ENCODE data around the gene FAT4.

DNA sequence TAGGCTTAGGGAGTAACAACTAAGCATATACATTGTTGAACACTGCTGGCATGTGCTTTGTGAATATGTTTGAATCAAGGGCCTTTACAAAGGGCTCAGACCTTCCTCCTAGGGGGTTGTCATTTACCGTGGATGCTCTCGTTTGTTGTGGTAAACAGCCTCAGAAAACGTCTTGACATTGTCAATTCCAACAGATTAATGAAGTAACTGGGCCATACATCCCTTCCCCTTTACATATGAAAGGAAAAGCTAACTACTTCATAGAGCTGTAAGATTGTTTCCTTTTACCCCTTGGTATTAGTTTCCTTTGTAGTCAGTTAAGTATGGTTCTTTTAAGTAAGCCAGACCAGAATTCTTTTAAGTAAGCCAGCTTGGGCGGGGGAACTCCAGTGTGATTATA is 42.9 kb downstream of the FAT4 start:
- TF ChIP-seq, protein P1, sequence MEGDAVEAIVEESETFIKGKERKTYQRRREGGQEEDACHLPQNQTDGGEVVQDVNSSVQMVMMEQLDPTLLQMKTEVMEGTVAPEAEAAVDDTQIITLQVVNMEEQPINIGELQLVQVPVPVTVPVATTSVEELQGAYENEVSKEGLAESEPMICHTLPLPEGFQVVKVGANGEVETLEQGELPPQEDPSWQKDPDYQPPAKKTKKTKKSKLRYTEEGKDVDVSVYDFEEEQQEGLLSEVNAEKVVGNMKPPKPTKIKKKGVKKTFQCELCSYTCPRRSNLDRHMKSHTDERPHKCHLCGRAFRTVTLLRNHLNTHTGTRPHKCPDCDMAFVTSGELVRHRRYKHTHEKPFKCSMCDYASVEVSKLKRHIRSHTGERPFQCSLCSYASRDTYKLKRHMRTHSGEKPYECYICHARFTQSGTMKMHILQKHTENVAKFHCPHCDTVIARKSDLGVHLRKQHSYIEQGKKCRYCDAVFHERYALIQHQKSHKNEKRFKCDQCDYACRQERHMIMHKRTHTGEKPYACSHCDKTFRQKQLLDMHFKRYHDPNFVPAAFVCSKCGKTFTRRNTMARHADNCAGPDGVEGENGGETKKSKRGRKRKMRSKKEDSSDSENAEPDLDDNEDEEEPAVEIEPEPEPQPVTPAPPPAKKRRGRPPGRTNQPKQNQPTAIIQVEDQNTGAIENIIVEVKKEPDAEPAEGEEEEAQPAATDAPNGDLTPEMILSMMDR (IDR thresholded peaks at IDR 0.05; ENCODE audit: low read depth, low read length): no peak
- TF ChIP-seq EZH2phosphoT487 (IDR thresholded peaks at IDR 0.05; ENCODE audit: low read depth): no peak
